Panc1 (cell line): Measurements from ENCODE around the gene CCND2. TPM values are rescaled to one million over a fixed set of nuclear protein-coding genes. Genes with fewer than 3 reads are reported as not detected.

Experiments used
- ATAC-seq: fragments of 200-7000 bp; cut with Tn5 transposase; 2 replicates; pipeline ENCODE4 v1.9.1; 2020; ENCODE audit warnings: mild to moderate bottlenecking, moderate library complexity
- BruUV-seq: library from RNA; stranded (reverse); fragments of 400-500 nt; replicated peaks from 2 replicates; lab custom pipeline; 2021; lab: Mats Ljungman, UMichigan
- CTCF ChIA-PET: fragments of 300-600 bp; sonication (Branson Sonifier 250); formaldehyde crosslinking; loops from one replicate; lab custom pipeline; 2022; ENCODE audit warnings: antibody characterized with exemption; lab: Charles Lee
- POLR2A ChIA-PET: fragments of 300-600 bp; sonication (Branson Sonifier 250); formaldehyde crosslinking; loops from one replicate; lab custom pipeline; 2022; ENCODE audit warnings: antibody characterized with exemption; lab: Charles Lee
- DNase-seq: peaks from one replicate; pipeline ENCODE4 v3.0.0-alpha.2; 2010; ENCODE audit warnings: low read depth, low spot score
- H3K27ac ChIP-seq: 2 replicates; pipeline ENCODE4 v1.5.1; 2011; ENCODE audit warnings: mild to moderate bottlenecking, low read length, inconsistent platforms
- H3K27me3 ChIP-seq: fragments of 200-500 bp; sonication (Bioruptor generic); 2 replicates; pipeline ENCODE4 v1.6.0; 2014; ENCODE audit warnings: low read length, inconsistent platforms; ENCODE audit not compliant: control insufficient read depth, insufficient read depth
- H3K36me3 ChIP-seq: fragments of 200-500 bp; sonication (Bioruptor generic); 2 replicates; pipeline ENCODE4 v1.5.1; 2014; ENCODE audit warnings: inconsistent platforms, mild to moderate bottlenecking, low read length, moderate library complexity; ENCODE audit not compliant: control insufficient read depth, insufficient read depth
- H3K4me1 ChIP-seq: 2 replicates; pipeline ENCODE4 v1.5.1; 2011; ENCODE audit warnings: inconsistent platforms, mild to moderate bottlenecking, low read length, moderate library complexity; ENCODE audit not compliant: control insufficient read depth, insufficient read depth
- H3K4me3 ChIP-seq, 2 experiments: 2 replicates each; pipeline ENCODE4 v1.5.1; 2011 to 2012; ENCODE audit warnings: low read depth in 2 of 2, low read length in 2 of 2, mild to moderate bottlenecking in 2 of 2, inconsistent platforms in 1 of 2, moderate library complexity in 1 of 2
- H3K9me3 ChIP-seq: fragments of 200-500 bp; sonication (Bioruptor generic); 2 replicates; pipeline ENCODE4 v1.5.1; 2014; ENCODE audit warnings: low read depth, mild to moderate bottlenecking, inconsistent platforms, low read length, moderate library complexity; ENCODE audit not compliant: control insufficient read depth, insufficient read depth
- CTCF ChIP-seq: fragments of 450-650 bp; IDR thresholded peaks from 2 replicates; pipeline ENCODE4 v1.5.1; 2017; ENCODE audit warnings: mild to moderate bottlenecking
- POLR2AphosphoS5 ChIP-seq: IDR thresholded peaks from 2 replicates; pipeline ENCODE4 v1.6.1; 2012; ENCODE audit warnings: mild to moderate bottlenecking, low read depth, low read length, moderate library complexity
- REST ChIP-seq, 2 experiments: IDR thresholded peaks; 2 replicates each; pipeline ENCODE4 v1.6.1; 2011 to 2012; ENCODE audit warnings: low read depth in 2 of 2, control low read depth in 1 of 2, low read length in 1 of 2, mild to moderate bottlenecking in 1 of 2, moderate library complexity in 1 of 2; ENCODE audit not compliant: insufficient read depth in 1 of 2
- SIN3A ChIP-seq: IDR thresholded peaks from 2 replicates; pipeline ENCODE4 v1.6.1; 2012; ENCODE audit warnings: low read depth, mild to moderate bottlenecking, low read length, moderate library complexity, borderline replicate concordance; ENCODE audit not compliant: insufficient read depth
- TCF7L2 ChIP-seq: IDR thresholded peaks from 2 replicates; pipeline ENCODE4 v1.6.1; 2011; ENCODE audit warnings: mild to moderate bottlenecking, low read depth, low read length, inconsistent platforms
- in situ Hi-C: cut with HindIII; loops from 2 replicates; pipeline ENCODE4 v1.10.0; 2016; ENCODE audit warnings: low sequenced_read_pairs, low pct_unique_long_range_greater_than_20kb
- intact Hi-C: fragments of 100-400 bp; cut with micrococcal nuclease; formaldehyde crosslinking; loops from one replicate; pipeline ENCODE4 v1.10.0; 2022; ENCODE audit not compliant: unreplicated experiment
- total RNA-seq: library from RNA; stranded (reverse); gene quantifications from one replicate; pipeline ENCODE4 v1.2.1, GENCODE V29; 2021; ENCODE audit not compliant: unreplicated experiment

The CCND2 gene
- total RNA-seq, 1 experiment from 2014 or later: 1.5 TPM

GRCh38 chr12:4307593-4308333 lies 34.2 kb downstream of the CCND2 start:
- Histone ChIP-seq H3K4me1 (no peaks in the 10 kb centered on the region), H3K27ac (no peak overlapping the region), H3K27me3 (no peaks in the 10 kb centered on the region; the same call in 1 of the 2 replicates), H3K36me3 (no peaks in the 10 kb centered on the region), H3K9me3 (no peaks in the 10 kb centered on the region), H3K4me3 (0 out of 4 replicates have a peak overlapping the region, but pooled peaks of 1 of the 2 experiments have one; percentile 14)
- in situ Hi-C loops (no loop called here), intact Hi-C loops (loop anchor here (5.0 kb wide), 1 partner anchor 220 kb away; no protein-coding TSS in a partner anchor)
- peak; percentile 83 for TF ChIP-seq CTCF
- TF ChIP-seq REST (IDR thresholded peaks at IDR 0.05; ENCODE audit: insufficient read depth in 1 of 2, low read depth in 2 of 2, low read length in 1 of 2): no peak
- ATAC-seq (peak; percentile 99), DNase-seq (peak; percentile 33)
- ChIA-PET CTCF (interaction anchor here (0.6 kb wide), 1 partner anchor 9 kb away, joined by 6 read pairs; no protein-coding TSS in a partner anchor), POLR2A (interaction anchor here (0.8 kb wide), 1 partner anchor 16 kb away, joined by 3 read pairs; no protein-coding TSS in a partner anchor)
- no TSS peak for BruUV-seq

- Histone ChIP-seq H3K4me3 (no peak overlapping the region), H3K36me3 (no peaks in the 10 kb centered on the region), H3K9me3 (no peaks in the 10 kb centered on the region), H3K27ac (no peak overlapping the region), H3K27me3 (no peaks in the 10 kb centered on the region; the same call in 1 of the 2 replicates), H3K4me1 (no peaks in the 10 kb centered on the region)
- TF ChIP-seq TCF7L2 (no peak), POLR2AphosphoS5 (no peak), SIN3A (no peak), CTCF (no peak), REST (IDR thresholded peaks at IDR 0.05; ENCODE audit: insufficient read depth in 1 of 2, low read depth in 2 of 2, low read length in 1 of 2) (no peak)
- no peak for DNase-seq
- ChIA-PET CTCF (interaction anchor here (0.6 kb wide), 1 partner anchor 8 kb away, joined by 6 read pairs; no protein-coding TSS in a partner anchor), POLR2A (interaction anchor here (0.8 kb wide), 1 partner anchor 16 kb away, joined by 3 read pairs; no protein-coding TSS in a partner anchor)
- no peak for ATAC-seq
- BruUV-seq: no TSS peak
- in situ Hi-C loops: no loop called here
- intact Hi-C loops: loop anchor here (5.0 kb wide), 1 partner anchor 219 kb away; no protein-coding TSS in a partner anchor
Observed at GRCh38 chr12:4308334-4308950, 34.9 kb downstream of the CCND2 start.
